Neural progenitor cell (in vitro differentiated cells): ENCODE measurements around the gene HOXA13. TPM values are rescaled to one million over a fixed set of nuclear protein-coding genes. Genes with fewer than 3 reads are reported as not detected.

Source experiments
- DNase-seq: peaks from one replicate; pipeline ENCODE4 v3.0.0-alpha.2; 2016; ENCODE audit warnings: low spot score
- H2AFZ ChIP-seq: fragments of 200-600 bp; sonication (generic); replicated peaks from 2 replicates; pipeline ENCODE4 v1.6.1; 2016; ENCODE audit warnings: antibody characterized with exemption
- H3F3A ChIP-seq: fragments of 200-600 bp; sonication (generic); 2 replicates; pipeline ENCODE4 v1.6.1; 2016; ENCODE audit warnings: antibody characterized with exemption, low read depth
- H3K27ac ChIP-seq: fragments of 200-600 bp; sonication (generic); 2 replicates; pipeline ENCODE4 v1.5.1; 2016; ENCODE audit warnings: mild to moderate bottlenecking
- H3K27me3 ChIP-seq: fragments of 200-600 bp; sonication (generic); 2 replicates; pipeline ENCODE4 v1.6.1; 2016; ENCODE audit warnings: mild to moderate bottlenecking, moderate library complexity
- H3K36me3 ChIP-seq: fragments of 200-600 bp; sonication (generic); 2 replicates; pipeline ENCODE4 v1.5.1; 2016
- H3K4me1 ChIP-seq: fragments of 200-600 bp; sonication (generic); 2 replicates; pipeline ENCODE4 v1.6.1; 2016; ENCODE audit warnings: mixed run types
- H3K4me2 ChIP-seq: fragments of 200-600 bp; sonication (generic); 2 replicates; pipeline ENCODE4 v1.6.1; 2016
- H3K4me3 ChIP-seq: fragments of 200-600 bp; sonication (generic); 2 replicates; pipeline ENCODE4 v1.5.1; 2016
- H3K79me2 ChIP-seq: fragments of 200-600 bp; sonication (generic); 2 replicates; pipeline ENCODE4 v1.6.1; 2016; ENCODE audit warnings: low read depth
- H3K9ac ChIP-seq: fragments of 200-600 bp; sonication (generic); 2 replicates; pipeline ENCODE4 v1.6.1; 2016
- H3K9me3 ChIP-seq: fragments of 200-600 bp; sonication (generic); 2 replicates; pipeline ENCODE4 v1.5.1; 2016; ENCODE audit warnings: low read depth
- H4K20me1 ChIP-seq: fragments of 200-600 bp; sonication (generic); 2 replicates; pipeline ENCODE4 v1.6.1; 2016; ENCODE audit warnings: low read depth
- H3K27ac Mint-ChIP-seq: 3 replicates; pipeline ENCODE4 v1.8.0; 2021; ENCODE audit warnings: mixed read lengths
- H3K27me3 Mint-ChIP-seq: 2 replicates; pipeline ENCODE4 v1.8.0; 2022; ENCODE audit warnings: low read depth, mild to moderate bottlenecking, inconsistent platforms, moderate library complexity, mixed read lengths; ENCODE audit not compliant: insufficient read depth
- H3K36me3 Mint-ChIP-seq: 3 replicates; pipeline ENCODE4 v1.8.0; 2021; ENCODE audit warnings: mixed read lengths
- H3K4me1 Mint-ChIP-seq: 3 replicates; pipeline ENCODE4 v1.8.0; 2021; ENCODE audit warnings: mixed read lengths
- H3K4me3 Mint-ChIP-seq: 3 replicates; pipeline ENCODE4 v1.8.0; 2021; ENCODE audit warnings: mild to moderate bottlenecking, moderate library complexity, mixed read lengths
- H3K9me3 Mint-ChIP-seq: 3 replicates; pipeline ENCODE4 v1.8.0; 2020; ENCODE audit warnings: mixed read lengths
- EZH2 ChIP-seq: fragments of 200-600 bp; sonication (generic); IDR thresholded peaks from 2 replicates; pipeline ENCODE4 v1.6.1; 2017; ENCODE audit warnings: antibody characterized with exemption, mild to moderate bottlenecking, moderate library complexity
- EZH2phosphoT487 ChIP-seq: fragments of 200-600 bp; sonication (generic); IDR thresholded peaks from 2 replicates; pipeline ENCODE4 v1.6.1; 2017; ENCODE audit warnings: antibody characterized with exemption
- total RNA-seq: library from RNA; depleted of rRNA; stranded (reverse); fragments of >200 nt; gene quantifications from 2 replicates; pipeline ENCODE4 v1.2.3, GENCODE V29; 2015; ENCODE audit warnings: low replicate concordance
- TF ChIP-seq, protein P1 (sequence below): fragments of 200-600 bp; sonication (generic); IDR thresholded peaks from 2 replicates; pipeline ENCODE4 v1.5.1; 2017; ENCODE audit warnings: antibody characterized with exemption, mild to moderate bottlenecking

HOXA13 gene
- total RNA-seq, 1 donor from 2014 or later: not detected

DNA sequence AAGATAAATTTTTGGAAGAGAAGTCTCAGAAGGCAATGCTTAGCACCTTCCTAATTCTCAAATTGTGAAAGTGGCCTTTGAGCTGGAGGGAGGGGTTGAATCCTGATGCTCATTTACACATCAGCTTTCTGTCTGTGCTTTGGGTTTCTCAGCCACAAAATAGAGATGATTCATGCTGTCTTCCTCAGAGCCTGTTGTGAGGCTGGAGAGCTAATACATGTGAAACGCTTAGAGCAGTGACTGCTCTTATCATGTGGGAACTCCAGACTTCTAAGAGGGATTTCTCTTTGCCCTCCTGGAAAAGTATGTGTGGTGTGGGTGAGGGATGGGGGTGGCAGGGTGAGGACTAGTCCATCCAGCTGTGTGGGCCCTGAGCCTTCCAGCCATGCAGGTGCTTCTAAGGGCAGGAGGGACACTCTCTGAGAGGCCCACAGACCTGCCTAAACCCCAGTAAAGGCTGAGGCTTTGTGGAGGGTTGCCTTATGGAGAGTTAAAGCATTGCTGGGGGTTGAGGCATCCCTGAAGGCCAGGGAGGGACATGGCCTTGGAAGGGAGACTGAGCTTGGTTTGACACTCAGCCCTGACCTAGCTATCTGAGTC is 37.9 kb upstream of the HOXA13 start:
- no peak overlapping the region for H3K4me2 ChIP-seq
- no peaks in the 10 kb centered on the region for H3K36me3 Mint-ChIP-seq
- no peaks in the 10 kb centered on the region for H3K36me3 ChIP-seq
- peaks cover 100% of the 10 kb centered on the region for H3K27me3 ChIP-seq
- DNase-seq: no peak
- no peak overlapping the region for H3K4me3 ChIP-seq
- peaks cover 76% of the 10 kb centered on the region for H3K27me3 Mint-ChIP-seq
- H3K9ac ChIP-seq: no peak overlapping the region
- H3K9me3 Mint-ChIP-seq: no peaks in the 10 kb centered on the region
- H3K27ac Mint-ChIP-seq: no peak overlapping the region
- peaks cover 42% of the 10 kb centered on the region for H4K20me1 ChIP-seq
- peaks cover 34% of the 10 kb centered on the region for H3K4me1 ChIP-seq
- H3K4me1 Mint-ChIP-seq: peaks cover 23% of the 10 kb centered on the region
- H2AFZ ChIP-seq: no peak overlapping the region
- no peaks in the 10 kb centered on the region for H3K79me2 ChIP-seq
- H3F3A ChIP-seq: peaks cover 29% of the 10 kb centered on the region
- TF ChIP-seq, protein P1, sequence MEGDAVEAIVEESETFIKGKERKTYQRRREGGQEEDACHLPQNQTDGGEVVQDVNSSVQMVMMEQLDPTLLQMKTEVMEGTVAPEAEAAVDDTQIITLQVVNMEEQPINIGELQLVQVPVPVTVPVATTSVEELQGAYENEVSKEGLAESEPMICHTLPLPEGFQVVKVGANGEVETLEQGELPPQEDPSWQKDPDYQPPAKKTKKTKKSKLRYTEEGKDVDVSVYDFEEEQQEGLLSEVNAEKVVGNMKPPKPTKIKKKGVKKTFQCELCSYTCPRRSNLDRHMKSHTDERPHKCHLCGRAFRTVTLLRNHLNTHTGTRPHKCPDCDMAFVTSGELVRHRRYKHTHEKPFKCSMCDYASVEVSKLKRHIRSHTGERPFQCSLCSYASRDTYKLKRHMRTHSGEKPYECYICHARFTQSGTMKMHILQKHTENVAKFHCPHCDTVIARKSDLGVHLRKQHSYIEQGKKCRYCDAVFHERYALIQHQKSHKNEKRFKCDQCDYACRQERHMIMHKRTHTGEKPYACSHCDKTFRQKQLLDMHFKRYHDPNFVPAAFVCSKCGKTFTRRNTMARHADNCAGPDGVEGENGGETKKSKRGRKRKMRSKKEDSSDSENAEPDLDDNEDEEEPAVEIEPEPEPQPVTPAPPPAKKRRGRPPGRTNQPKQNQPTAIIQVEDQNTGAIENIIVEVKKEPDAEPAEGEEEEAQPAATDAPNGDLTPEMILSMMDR: no peak
- TF ChIP-seq EZH2: no peak
- TF ChIP-seq EZH2phosphoT487: no peak
- H3K4me3 Mint-ChIP-seq: peak overlapping the region; percentile 2
- H3K27ac ChIP-seq: no peak overlapping the region
- no peaks in the 10 kb centered on the region for H3K9me3 ChIP-seq

DNA sequence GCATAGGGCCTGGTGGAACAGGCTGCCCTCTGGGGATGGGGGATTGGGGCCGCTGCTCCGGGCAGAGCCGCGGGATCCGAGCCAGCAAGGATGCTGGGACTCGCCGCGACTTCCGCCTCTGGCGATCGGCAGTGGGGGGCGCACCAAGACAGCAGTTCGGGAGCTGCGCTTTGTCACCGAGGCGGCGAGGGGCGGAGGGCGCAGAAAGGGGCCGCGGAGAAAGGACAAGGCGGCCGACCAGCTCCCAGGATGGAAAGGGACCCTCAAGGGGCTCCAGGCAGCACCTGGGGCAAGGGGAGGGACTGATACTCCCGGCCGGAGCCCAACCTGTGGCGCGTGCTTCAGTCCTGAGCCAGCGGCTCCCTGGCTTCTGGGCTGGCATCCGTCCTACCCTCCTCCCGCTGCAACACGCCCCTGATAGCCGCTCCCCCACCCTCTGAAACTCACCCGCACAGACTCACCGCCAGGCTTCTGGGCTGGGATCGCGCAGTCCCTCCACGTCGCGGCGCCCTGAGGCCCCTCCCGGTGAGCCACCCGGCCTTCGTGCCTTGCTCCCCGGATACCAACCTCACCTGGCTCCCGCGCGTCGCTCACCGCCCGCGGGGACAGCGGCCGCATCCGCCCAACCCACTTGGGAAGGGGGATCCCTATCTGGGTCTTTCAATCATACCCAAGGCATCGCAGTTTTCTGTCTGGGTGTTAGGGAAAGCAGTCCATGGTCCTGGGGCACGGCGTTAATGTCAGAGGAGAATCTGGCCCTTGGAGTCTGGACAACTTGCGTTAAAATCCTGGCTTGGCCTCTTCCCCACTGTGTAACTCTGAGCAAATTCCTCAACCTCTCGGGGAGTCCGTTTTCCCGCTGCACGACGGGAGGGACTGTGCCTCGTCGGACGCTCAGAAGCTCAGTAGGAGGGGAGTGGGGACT is 35.8 kb upstream of the HOXA13 start:
- Histone ChIP-seq H3K9ac (no peak overlapping the region), H3K27me3 (peaks cover 100% of the 10 kb centered on the region), H3K36me3 (no peaks in the 10 kb centered on the region), H3F3A (peaks cover 8% of the 10 kb centered on the region), H3K4me1 (peaks cover 16% of the 10 kb centered on the region), H3K79me2 (no peaks in the 10 kb centered on the region), H2AFZ (peak overlapping the region; percentile 61), H3K9me3 (no peaks in the 10 kb centered on the region), H3K27ac (no peak overlapping the region), H4K20me1 (peaks cover 20% of the 10 kb centered on the region), H3K4me3 (peak overlapping the region; percentile 53), H3K4me2 (peak overlapping the region; percentile 72)
- no peaks in the 10 kb centered on the region for H3K9me3 Mint-ChIP-seq
- no peaks in the 10 kb centered on the region for H3K36me3 Mint-ChIP-seq
- peaks cover 60% of the 10 kb centered on the region for H3K27me3 Mint-ChIP-seq
- peaks cover 9% of the 10 kb centered on the region for H3K4me1 Mint-ChIP-seq
- peak; percentile 91 for DNase-seq
- no peak overlapping the region for H3K27ac Mint-ChIP-seq
- peak overlapping the region; percentile 81 for H3K4me3 Mint-ChIP-seq
- TF ChIP-seq, protein P1: peak; percentile 69
- TF ChIP-seq EZH2phosphoT487 (peak; percentile 66), EZH2 (peak; percentile 86)

DNA sequence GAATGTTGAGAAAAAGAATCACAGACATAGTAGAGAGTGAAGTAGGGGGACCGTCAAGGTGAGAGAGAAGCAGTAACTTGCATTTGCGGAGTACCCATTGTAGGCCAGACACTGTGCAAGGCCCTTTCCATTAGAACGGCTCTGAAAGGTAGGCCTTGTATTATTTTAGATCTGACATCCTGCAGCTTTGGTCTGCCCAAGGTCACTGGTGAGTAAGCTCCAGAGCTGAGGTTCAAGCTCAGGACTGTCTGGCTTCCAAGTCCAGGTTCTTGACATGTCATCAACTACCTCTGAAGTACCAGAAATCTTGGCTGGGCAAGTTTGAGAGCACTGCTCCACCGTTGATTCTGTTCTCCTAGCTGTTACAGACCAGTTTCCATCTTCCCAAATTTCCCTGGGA is 29.6 kb upstream of the HOXA13 start:
- Histone ChIP-seq H3F3A (peaks cover 7% of the 10 kb centered on the region), H3K79me2 (no peaks in the 10 kb centered on the region), H3K4me3 (no peak overlapping the region), H3K9me3 (no peaks in the 10 kb centered on the region), H3K27me3 (peaks cover 100% of the 10 kb centered on the region), H3K9ac (no peak overlapping the region), H2AFZ (no peak overlapping the region), H3K4me2 (no peak overlapping the region), H3K27ac (no peak overlapping the region), H3K36me3 (no peaks in the 10 kb centered on the region), H3K4me1 (no peaks in the 10 kb centered on the region), H4K20me1 (peaks cover 6% of the 10 kb centered on the region)
- no peak overlapping the region for H3K27ac Mint-ChIP-seq
- no peak overlapping the region for H3K4me3 Mint-ChIP-seq
- H3K9me3 Mint-ChIP-seq: peaks cover 2% of the 10 kb centered on the region
- TF ChIP-seq, protein P1: no peak
- TF ChIP-seq EZH2 (no peak), EZH2phosphoT487 (no peak)
- peaks cover 55% of the 10 kb centered on the region for H3K27me3 Mint-ChIP-seq
- H3K36me3 Mint-ChIP-seq: no peaks in the 10 kb centered on the region
- H3K4me1 Mint-ChIP-seq: peaks cover 2% of the 10 kb centered on the region
- DNase-seq: no peak
